Urinary bladder (tissue), 4 donors: ENCODE results near the gene ARHGAP27. TPM values are rescaled to one million over a fixed set of nuclear protein-coding genes. Genes with fewer than 3 reads are reported as not detected.
"Not testable (repeated sequence)": the region's sequence is repeated elsewhere in the genome, so short reads cannot be mapped to it uniquely, and the experiment has no call there.

Experiments
- DNase-seq: peaks from one replicate; pipeline ENCODE4 v3.0.0-alpha.2; 2015; ENCODE audit errors: extremely low spot score
- H3K27ac ChIP-seq: one replicate; pipeline ENCODE4 v1.5.1; 2013; ENCODE audit warnings: low read depth, mild to moderate bottlenecking, moderate library complexity
- H3K36me3 ChIP-seq: one replicate; pipeline ENCODE4 v1.6.1; 2013; ENCODE audit warnings: mild to moderate bottlenecking, moderate library complexity; ENCODE audit not compliant: insufficient read depth
- H3K4me1 ChIP-seq: one replicate; pipeline ENCODE4 v1.6.1; 2013; ENCODE audit warnings: mild to moderate bottlenecking, moderate library complexity; ENCODE audit not compliant: insufficient read depth
- H3K4me3 ChIP-seq: one replicate; pipeline ENCODE4 v1.5.1; 2013; ENCODE audit warnings: low read depth, low read length
- WGBS: extraction: QIAGEN DNeasy Blood & Tissue Kit; methylation state at CpG from one replicate; pipeline ENCODE4 v1.1.7; 2013; 5-methylcytosine and 5-hydroxymethylcytosine counted together
- polyA plus RNA-seq: library from polyadenylated mRNA; stranded (reverse); fragments of 200-250 nt; gene quantifications from one replicate; pipeline ENCODE4 v1.2.3, GENCODE V29; 2013
- total RNA-seq: library from RNA; depleted of rRNA; stranded (reverse); fragments of >200 nt; gene quantifications from one replicate; pipeline ENCODE4 v1.2.3, GENCODE V29; 2014
- donor health status: healthy with polysubstance abuse.
- donor health status: healthy.

The ARHGAP27 gene
- total and polyA plus RNA-seq, 2 donors = 12.9 to 21.8 TPM

DNA sequence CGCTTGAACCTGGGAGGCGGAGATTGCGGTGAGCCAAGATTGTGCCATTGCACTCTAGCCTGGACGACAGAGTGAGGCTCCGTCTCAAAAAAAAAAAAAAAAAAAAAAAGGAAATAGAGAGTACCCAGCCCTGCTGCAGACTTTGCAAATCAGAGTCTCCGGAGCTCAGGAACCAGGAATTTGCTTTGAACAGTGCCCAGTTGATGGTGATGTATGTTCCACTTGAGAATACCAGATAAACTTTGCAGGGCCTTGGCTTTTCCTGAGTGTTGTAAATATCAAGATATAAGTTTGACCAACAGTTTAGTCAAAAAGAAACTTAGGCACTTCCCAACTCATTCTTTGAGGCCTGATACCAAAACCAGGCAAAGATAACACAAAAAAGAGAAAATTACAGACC, 85.2 kb downstream of the ARHGAP27 start:
- H3K36me3 ChIP-seq = no peaks in the 10 kb centered on the region
- no peak overlapping the region for H3K4me3 ChIP-seq
- WGBS = 77% methylated on average over 6 of the region's 6 CpGs
- DNase-seq = no peak
- H3K4me1 ChIP-seq = no peaks in the 10 kb centered on the region
- no peak overlapping the region for H3K27ac ChIP-seq

GRCh38 chr17:45346216-45347015, 86.3 kb downstream of the ARHGAP27 start:
- Histone ChIP-seq H3K36me3 (no peaks in the 10 kb centered on the region), H3K4me1 (no peaks in the 10 kb centered on the region), H3K27ac (no peak overlapping the region), H3K4me3 (no peak overlapping the region)
- 72% methylated on average over 13 of the region's 13 CpGs for WGBS
- no peak for DNase-seq

GRCh38 chr17:45345554-45346215, 87.0 kb downstream of the ARHGAP27 start:
- 8% methylated on average over 3 of the region's 3 CpGs for WGBS
- Histone ChIP-seq H3K27ac (peak overlapping the region; percentile 38), H3K4me1 (no peaks in the 10 kb centered on the region), H3K4me3 (no peak overlapping the region), H3K36me3 (no peaks in the 10 kb centered on the region)
- DNase-seq = peak; percentile 73

DNA sequence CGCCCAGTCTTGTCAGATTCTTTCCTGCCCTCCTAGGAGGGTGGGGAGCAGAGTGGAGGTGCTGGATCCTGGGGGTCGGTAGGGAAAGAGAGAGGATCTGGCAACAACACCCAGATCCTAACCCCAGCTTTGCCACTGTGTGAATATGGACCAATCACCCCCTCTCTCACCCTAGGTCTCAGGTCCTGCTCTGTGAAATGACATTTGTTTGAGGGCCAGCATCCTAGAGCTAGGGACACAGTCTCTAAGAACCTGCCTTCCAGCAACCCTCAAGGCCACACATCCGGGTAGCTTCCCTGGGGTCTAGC, 87.5 kb downstream of the ARHGAP27 start:
- no peaks in the 10 kb centered on the region for H3K4me1 ChIP-seq
- no peak overlapping the region for H3K27ac ChIP-seq
- H3K4me3 ChIP-seq = no peak overlapping the region
- H3K36me3 ChIP-seq = no peaks in the 10 kb centered on the region
- no peak for DNase-seq
- 51% methylated on average over 3 of the region's 3 CpGs for WGBS

- WGBS = 89% methylated on average over 10 of the region's 10 CpGs
- H3K4me1 ChIP-seq, H3K36me3 ChIP-seq, DNase-seq, H3K4me3 ChIP-seq, H3K27ac ChIP-seq: not testable (repeated sequence)
Measured at GRCh38 chr17:45343967-45344664, 88.6 kb downstream of the ARHGAP27 start.

Other genes with a start within 250 kb of the ARHGAP27 start
- gene FMNL1, start 211.0 kb downstream of the ARHGAP27 start, total RNA-seq = 3.1 TPM
- gene FMNL1, start 211.0 kb downstream of the ARHGAP27 start, polyA plus RNA-seq = 10.8 TPM
- gene SPATA32, start 170.8 kb downstream of the ARHGAP27 start, total RNA-seq = not detected
- not detected for gene SPATA32, start 170.8 kb downstream of the ARHGAP27 start, polyA plus RNA-seq
- 2.9 TPM for gene MAP3K14, start 115.8 kb downstream of the ARHGAP27 start, total RNA-seq
- gene MAP3K14, start 115.8 kb downstream of the ARHGAP27 start, polyA plus RNA-seq = 15.6 TPM
- gene PLEKHM1, start 57.9 kb upstream of the ARHGAP27 start, total RNA-seq = 14.2 TPM
- 21.8 TPM for gene PLEKHM1, start 57.9 kb upstream of the ARHGAP27 start, polyA plus RNA-seq